CD4-positive, alpha-beta memory T cell (primary cell): ENCODE results near the gene CD2. TPM values are rescaled to one million over a fixed set of nuclear protein-coding genes. Genes with fewer than 3 reads are reported as not detected.
"Not testable (repeated sequence)": the region's sequence is repeated elsewhere in the genome, so short reads cannot be mapped to it uniquely, and the experiment has no call there.

Experiments
- CTCF ChIA-PET: fragments of 350-600 bp; sonication (Branson Sonifier 250); formaldehyde crosslinking; loops from one replicate; lab custom pipeline; 2021; ENCODE audit warnings: inconsistent platforms; ENCODE audit not compliant: partially characterized antibody; lab: Charles Lee
- POLR2A ChIA-PET: fragments of 350-600 bp; sonication (Branson Sonifier 250); formaldehyde crosslinking; loops from one replicate; lab custom pipeline; 2021; ENCODE audit not compliant: partially characterized antibody; lab: Charles Lee
- DNase-seq, 5 donors: peaks; one replicate each; pipeline versions ENCODE4 v3.0.0 to v3.0.0-alpha.2; 2020 to 2022; ENCODE audit warnings: mixed read lengths in 1 of 5
- H3K27ac ChIP-seq: one replicate; pipeline ENCODE4 v1.7.0; 2013; ENCODE audit warnings: low read depth, low read length
- H3K27me3 ChIP-seq: 2 replicates; pipeline ENCODE4 v1.7.0; 2013; ENCODE audit warnings: mild to moderate bottlenecking, low read length, moderate library complexity; ENCODE audit not compliant: insufficient read depth
- H3K36me3 ChIP-seq: 2 replicates; pipeline ENCODE4 v1.7.0; 2013; ENCODE audit warnings: mild to moderate bottlenecking, low read length, moderate library complexity; ENCODE audit not compliant: insufficient read depth
- H3K4me1 ChIP-seq: 2 replicates; pipeline ENCODE4 v1.7.0; 2013; ENCODE audit warnings: mild to moderate bottlenecking, low read length, moderate library complexity; ENCODE audit not compliant: insufficient read depth
- H3K4me3 ChIP-seq, 2 donors: one replicate each; pipeline ENCODE4 v1.7.0; 2013; ENCODE audit warnings: low read length in 2 of 2, mild to moderate bottlenecking in 1 of 2
- H3K9me3 ChIP-seq, 2 donors: one replicate each; pipeline ENCODE4 v1.7.0; 2013; ENCODE audit warnings: low read length in 2 of 2, control low read depth in 1 of 2; ENCODE audit not compliant: control insufficient read depth in 1 of 2
- H3K27ac Mint-ChIP-seq, 7 donors: one replicate each; pipeline ENCODE4 v1.8.0; 2020 to 2021; ENCODE audit warnings: mixed read lengths in 7 of 7, mild to moderate bottlenecking in 6 of 7, inconsistent platforms in 3 of 7, moderate library complexity in 3 of 7
- H3K27me3 Mint-ChIP-seq, 2 donors: one replicate each; pipeline ENCODE4 v1.8.0; 2020 to 2021; ENCODE audit warnings: mixed read lengths in 2 of 2
- H3K36me3 Mint-ChIP-seq, 2 donors: one replicate each; pipeline ENCODE4 v1.8.0; 2020 to 2021; ENCODE audit warnings: mixed read lengths in 2 of 2, inconsistent platforms in 1 of 2, mild to moderate bottlenecking in 1 of 2
- H3K4me1 Mint-ChIP-seq, 4 donors: one replicate each; pipeline ENCODE4 v1.8.0; 2020 to 2021; ENCODE audit warnings: mixed read lengths in 4 of 4, mild to moderate bottlenecking in 1 of 4
- H3K4me3 Mint-ChIP-seq, 8 donors: one replicate each; pipeline ENCODE4 v1.8.0; 2020 to 2021; ENCODE audit warnings: mixed read lengths in 8 of 8, mild to moderate bottlenecking in 7 of 8, moderate library complexity in 6 of 8, inconsistent platforms in 3 of 8
- H3K9me3 Mint-ChIP-seq, 8 donors: one replicate each; pipeline ENCODE4 v1.8.0; 2020 to 2021; ENCODE audit warnings: mixed read lengths in 8 of 8, mild to moderate bottlenecking in 5 of 8, inconsistent platforms in 3 of 8, moderate library complexity in 1 of 8
- intact Hi-C: fragments of 100-400 bp; cut with micrococcal nuclease; formaldehyde crosslinking; loops from one replicate; pipeline ENCODE4 v1.15.1; 2023
- polyA plus RNA-seq, 2 donors: library from polyadenylated mRNA; unstranded; fragments of 300-500 nt; fragmentation: Illumina TruSeq; gene quantifications; one replicate each; pipeline ENCODE4 v1.2.3, GENCODE V29; 2021
- total RNA-seq, 2 experiments: library from RNA; stranded (reverse); gene quantifications; one replicate each; pipeline ENCODE4 v1.2.3, GENCODE V29; 2021

CD2 gene
- total and polyA plus RNA-seq, 4 experiments from 2014 or later, result 305 to 471 (median 363) TPM

- not testable (repeated sequence) for H3K27me3 ChIP-seq, H3K27me3 Mint-ChIP-seq, H3K9me3 ChIP-seq, DNase-seq, H3K9me3 Mint-ChIP-seq
- Mint-ChIP-seq H3K27ac (peak overlapping the region; percentile 96 to 100 (median 99)), H3K36me3 (peaks cover 59 to 67% of the 10 kb centered on the region in 2 donors), H3K4me3 (peak overlapping the region; percentile 96 to 100 (median 98)), H3K4me1 (peaks cover 25 to 70% (median 40%) of the 10 kb centered on the region in 4 donors)
- H3K36me3 ChIP-seq, result peaks cover 18% of the 10 kb centered on the region
- intact Hi-C loops, result loop anchor here (10.0 kb wide), 1 partner anchor 849 kb away; the partner anchor contains the start of gene TENT5C
- H3K27ac ChIP-seq, result peak overlapping the region; percentile 88
- peaks cover 45% of the 10 kb centered on the region for H3K4me1 ChIP-seq
- H3K4me3 ChIP-seq, result peak overlapping the region; percentile 53 to 72
- CTCF ChIA-PET, result interaction anchor here (0.9 to 8.9 kb wide), 8 partner anchors 9 to 99 kb away, joined by 3 to 114 read pairs (median 22); no protein-coding TSS in a partner anchor
- POLR2A ChIA-PET, result interaction anchor here (1.0 to 33.0 kb wide), 8 partner anchors 4 to 304 kb away, joined by 3 to 1832 read pairs (median 158); partner anchors contain the start of genes CD101, CD2 and TTF2
These were observed 1.9 kb downstream of the CD2 start for GRCh38 chr1:116756092-116756491.

GRCh38 chr1:116758456-116758815 lies 4.2 kb downstream of the CD2 start:
- Mint-ChIP-seq H3K27ac (peak overlapping the region; percentile 80 to 99 (median 90)), H3K4me3 (peak overlapping the region; percentile 96 to 100 (median 98)), H3K36me3 (peaks cover 83 to 84% of the 10 kb centered on the region in 2 donors), H3K4me1 (peaks cover 35 to 71% (median 44%) of the 10 kb centered on the region in 4 donors)
- H3K27me3 Mint-ChIP-seq, H3K9me3 ChIP-seq, H3K27me3 ChIP-seq, H3K9me3 Mint-ChIP-seq, DNase-seq: not testable (repeated sequence)
- CTCF ChIA-PET, result interaction anchor here (1.5 to 2.7 kb wide), 4 partner anchors 11 to 59 kb away, joined by 4 to 26 read pairs (median 10); no protein-coding TSS in a partner anchor
- Histone ChIP-seq H3K36me3 (peaks cover 41% of the 10 kb centered on the region), H3K4me3 (peak overlapping the region; percentile 37 to 70), H3K4me1 (peaks cover 49% of the 10 kb centered on the region), H3K27ac (peak overlapping the region; percentile 88)
- intact Hi-C loops, result loop anchor here (10.0 kb wide), 1 partner anchor 846 kb away; the partner anchor contains the start of gene TENT5C
- POLR2A ChIA-PET, result interaction anchor here (1.7 to 33.0 kb wide), 5 partner anchors 4 to 229 kb away, joined by 3 to 1832 read pairs (median 1208); partner anchors contain the start of gene CD2

- Histone ChIP-seq H3K36me3 (peaks cover 50% of the 10 kb centered on the region), H3K4me1 (peaks cover 54% of the 10 kb centered on the region), H3K27me3 (no peaks in the 10 kb centered on the region), H3K9me3 (no peaks in the 10 kb centered on the region), H3K27ac (peak overlapping the region; percentile 88), H3K4me3 (peak overlapping the region; percentile 37 to 70)
- Mint-ChIP-seq H3K4me1 (peaks cover 42 to 72% (median 49%) of the 10 kb centered on the region in 4 donors), H3K27me3 (no peaks in the 10 kb centered on the region), H3K9me3 (no peaks in the 10 kb centered on the region), H3K36me3 (peaks cover 89 to 92% of the 10 kb centered on the region in 2 donors), H3K4me3 (peak overlapping the region; percentile 96 to 100 (median 98)), H3K27ac (peak overlapping the region; percentile 80 to 99 (median 89))
- CTCF ChIA-PET, result interaction anchor here (1.0 to 2.7 kb wide), 4 partner anchors 10 to 58 kb away, joined by 3 to 26 read pairs (median 10); no protein-coding TSS in a partner anchor
- intact Hi-C loops, result loop anchor here (10.0 kb wide), 2 partner anchors 385 to 845 kb away; partner anchors contain the start of genes ATP1A1 and TENT5C
- POLR2A ChIA-PET, result interaction anchor here (0.7 to 33.0 kb wide), 7 partner anchors 3 to 300 kb away, joined by 3 to 1832 read pairs (median 513); partner anchors contain the start of genes CD2, CD58 and TTF2
- no peak for DNase-seq
These were observed 5.4 kb downstream of the CD2 start for GRCh38 chr1:116759636-116760035.

- CTCF ChIA-PET, result interaction anchor here (10.4 to 15.3 kb wide), 3 partner anchors 22 to 56 kb away, joined by 170 to 276 read pairs (median 219); no protein-coding TSS in a partner anchor
- H3K27ac ChIP-seq, result peak overlapping the region; percentile 88
- no peaks in the 10 kb centered on the region for H3K27me3 ChIP-seq
- Mint-ChIP-seq H3K27me3 (no peaks in the 10 kb centered on the region), H3K4me3 (peak overlapping the region; percentile 46 to 99 (median 72)), H3K27ac (peak overlapping the region; percentile 97 to 99 (median 98)), H3K4me1 (peaks cover 48 to 73% (median 57%) of the 10 kb centered on the region in 4 donors), H3K36me3 (peaks cover 90 to 91% of the 10 kb centered on the region in 2 donors), H3K9me3 (no peaks in the 10 kb centered on the region)
- H3K9me3 ChIP-seq, result no peaks in the 10 kb centered on the region
- H3K4me1 ChIP-seq, result peaks cover 63% of the 10 kb centered on the region
- POLR2A ChIA-PET, result interaction anchor here (1.4 to 33.0 kb wide), 6 partner anchors 2 to 300 kb away, joined by 3 to 1832 read pairs (median 860); partner anchors contain the start of genes CD2 and TTF2
- intact Hi-C loops, result loop anchor here (10.0 kb wide), 1 partner anchor 386 kb away; the partner anchor contains the start of gene ATP1A1
- peak overlapping the region in 1 of 2 donors; percentile 14 for H3K4me3 ChIP-seq
- DNase-seq, result no peak
- H3K36me3 ChIP-seq, result peaks cover 58% of the 10 kb centered on the region
These were observed 6.3 kb downstream of the CD2 start for GRCh38 chr1:116760487-116760886.

- H3K27ac ChIP-seq, result peak overlapping the region; percentile 88
- peak overlapping the region; percentile 70 to 98 (median 85) for H3K4me3 Mint-ChIP-seq
- H3K27ac Mint-ChIP-seq, result peak overlapping the region; percentile 97 to 99 (median 98)
- peaks cover 69% of the 10 kb centered on the region for H3K4me1 ChIP-seq
- no peak overlapping the region for H3K4me3 ChIP-seq
- H3K36me3 Mint-ChIP-seq, result peaks cover 90 to 92% of the 10 kb centered on the region in 2 donors
- no peaks in the 10 kb centered on the region for H3K27me3 ChIP-seq
- H3K9me3 Mint-ChIP-seq, result no peaks in the 10 kb centered on the region
- no peaks in the 10 kb centered on the region for H3K9me3 ChIP-seq
- DNase-seq, result no peak
- POLR2A ChIA-PET, result interaction anchor here (0.9 to 33.0 kb wide), 7 partner anchors 1 to 299 kb away, joined by 3 to 1832 read pairs (median 513); partner anchors contain the start of genes CD2 and TTF2
- H3K4me1 Mint-ChIP-seq, result peaks cover 54 to 80% (median 63%) of the 10 kb centered on the region in 4 donors
- peaks cover 65% of the 10 kb centered on the region for H3K36me3 ChIP-seq
- H3K27me3 Mint-ChIP-seq, result no peaks in the 10 kb centered on the region
- CTCF ChIA-PET, result interaction anchor here (0.7 to 15.3 kb wide), 4 partner anchors 9 to 55 kb away, joined by 3 to 276 read pairs (median 194); no protein-coding TSS in a partner anchor
- intact Hi-C loops, result loop anchor here (10.0 kb wide), 1 partner anchor 386 kb away; the partner anchor contains the start of gene ATP1A1
These were observed 6.9 kb downstream of the CD2 start for GRCh38 chr1:116760996-116761665.

GRCh38 chr1:116762281-116762680 lies 8.1 kb downstream of the CD2 start:
- H3K4me1 ChIP-seq, result peaks cover 81% of the 10 kb centered on the region
- Mint-ChIP-seq H3K4me1 (peaks cover 64 to 91% (median 74%) of the 10 kb centered on the region in 4 donors), H3K27ac (peak overlapping the region; percentile 97 to 99 (median 98)), H3K27me3 (no peaks in the 10 kb centered on the region), H3K4me3 (peak overlapping the region; percentile 76 to 94 (median 84)), H3K36me3 (peaks cover 92% of the 10 kb centered on the region in 2 donors), H3K9me3 (no peaks in the 10 kb centered on the region)
- H3K9me3 ChIP-seq, result no peaks in the 10 kb centered on the region
- POLR2A ChIA-PET, result interaction anchor here (0.9 to 33.0 kb wide), 12 partner anchors 0 to 344 kb away, joined by 3 to 1832 read pairs (median 6); partner anchors contain the start of genes CD2 and TTF2
- DNase-seq, result no peak
- peak overlapping the region; percentile 88 for H3K27ac ChIP-seq
- H3K27me3 ChIP-seq, result no peaks in the 10 kb centered on the region
- intact Hi-C loops, result loop anchor here (10.0 kb wide), 1 partner anchor 387 kb away; the partner anchor contains the start of gene ATP1A1
- H3K36me3 ChIP-seq, result peaks cover 66% of the 10 kb centered on the region
- peak overlapping the region in 1 of 2 donors; percentile 27 for H3K4me3 ChIP-seq
- CTCF ChIA-PET, result interaction anchor here (1.2 to 15.3 kb wide), 7 partner anchors 9 to 84 kb away, joined by 3 to 276 read pairs (median 69); partner anchors contain the start of gene CD2
